ENCODE measurements around the gene LPP.

GRCh38 chr3:188157407-188157806 is 3.5 kb downstream of the LPP start:
- no peak for TF ChIP-seq CTCF (conservative IDR thresholded peaks at IDR 0.05; ENCODE audit: low read depth, low read length)
- TF ChIP-seq EZH2 (IDR thresholded peaks at IDR 0.05; ENCODE audit: low read length, unreplicated experiment): no peak
- TF ChIP-seq EZH2phosphoT487 (IDR thresholded peaks at IDR 0.05; ENCODE audit: borderline replicate concordance, low read length): no peak

All from PC-3 (cell line).